Effector CD8-positive, alpha-beta T cell (primary cell): Measurements from ENCODE around the gene CDT1.
"Not testable (repeated sequence)": the region's sequence is repeated elsewhere in the genome, so short reads cannot be mapped to it uniquely, and the experiment has no call there.

Source experiments
- DNase-seq: peaks from one replicate; lab custom pipeline; 2025; lab: John Stamatoyannopoulos, UW

The CDT1 gene

DNA sequence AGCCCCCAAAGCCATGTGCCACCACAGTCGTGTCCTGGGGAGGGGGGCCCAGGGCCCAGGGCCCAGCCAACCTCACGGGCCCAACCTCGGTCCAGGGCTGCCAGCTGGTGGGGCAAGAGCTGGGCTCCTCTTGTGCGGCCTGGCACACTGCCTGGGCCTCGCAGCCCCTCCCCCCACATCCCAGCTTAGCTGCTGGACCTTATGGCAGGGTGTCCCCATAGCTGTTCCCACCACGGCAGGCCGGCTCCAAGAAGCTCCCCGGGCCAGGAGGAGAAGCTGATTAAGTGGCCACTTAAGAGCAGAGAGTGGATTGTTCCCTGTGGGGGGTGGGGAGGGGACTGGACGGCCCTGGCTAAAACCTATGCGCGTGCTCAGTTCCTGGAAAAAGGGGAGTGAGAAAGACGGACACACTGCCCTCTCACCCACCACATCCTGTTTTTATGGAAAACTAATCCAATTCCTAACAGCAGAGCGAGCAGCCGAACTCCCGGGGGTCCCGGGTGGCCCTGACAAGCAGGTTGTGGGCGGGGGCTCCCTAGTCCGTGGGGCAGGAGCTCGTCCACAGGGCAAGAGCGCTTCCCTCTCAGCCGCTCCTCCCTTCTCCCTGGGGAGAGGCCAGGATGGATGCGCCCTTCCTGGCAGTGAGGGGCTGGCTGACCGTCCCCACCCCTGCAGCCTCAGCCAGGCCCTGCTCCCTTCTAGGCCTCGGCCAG lies 35.4 kb upstream of the CDT1 start:
- DNase-seq: no peak

DNA sequence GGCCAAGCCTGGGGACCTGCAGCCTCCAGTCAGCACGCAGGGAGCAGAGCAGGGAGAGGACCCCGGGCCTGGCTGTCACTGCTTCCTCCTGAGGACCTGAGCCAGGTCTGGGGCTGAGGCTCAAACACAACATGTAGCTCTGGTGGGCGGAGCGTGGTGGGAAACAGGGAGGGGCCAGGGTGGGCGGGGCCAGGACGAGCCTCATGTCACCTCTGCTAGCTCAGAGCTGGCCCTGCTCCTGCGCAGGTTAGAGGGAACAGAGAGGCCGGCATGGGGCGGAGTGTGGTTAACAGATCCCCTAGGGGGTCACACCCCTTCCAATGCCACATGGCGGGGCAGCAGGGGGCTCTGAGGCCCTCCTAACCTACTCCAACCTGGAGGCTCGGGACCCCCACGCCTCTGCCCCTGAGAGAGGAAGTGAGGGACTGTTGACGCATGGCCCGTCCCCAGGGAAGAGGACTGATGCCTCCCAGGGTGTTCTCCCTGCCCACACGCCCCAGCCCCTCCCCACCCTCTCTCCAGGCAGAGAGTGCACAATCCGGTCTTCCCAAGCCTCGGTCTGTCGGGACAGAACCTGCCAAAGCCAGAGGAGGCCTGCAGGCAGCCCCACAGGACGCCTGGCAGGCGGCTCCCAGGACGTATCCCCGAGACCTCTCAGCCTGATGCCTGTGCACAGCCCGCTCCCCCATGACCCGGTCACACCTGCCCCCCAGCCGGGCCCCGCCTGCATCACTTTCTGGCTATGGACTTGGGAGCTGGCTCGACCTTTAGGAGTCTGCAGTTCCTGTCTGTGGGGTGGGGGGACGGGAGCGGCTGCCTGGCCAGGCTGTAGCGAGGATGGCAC lies 33.8 kb upstream of the CDT1 start:
- DNase-seq: peak; percentile 24

DNA sequence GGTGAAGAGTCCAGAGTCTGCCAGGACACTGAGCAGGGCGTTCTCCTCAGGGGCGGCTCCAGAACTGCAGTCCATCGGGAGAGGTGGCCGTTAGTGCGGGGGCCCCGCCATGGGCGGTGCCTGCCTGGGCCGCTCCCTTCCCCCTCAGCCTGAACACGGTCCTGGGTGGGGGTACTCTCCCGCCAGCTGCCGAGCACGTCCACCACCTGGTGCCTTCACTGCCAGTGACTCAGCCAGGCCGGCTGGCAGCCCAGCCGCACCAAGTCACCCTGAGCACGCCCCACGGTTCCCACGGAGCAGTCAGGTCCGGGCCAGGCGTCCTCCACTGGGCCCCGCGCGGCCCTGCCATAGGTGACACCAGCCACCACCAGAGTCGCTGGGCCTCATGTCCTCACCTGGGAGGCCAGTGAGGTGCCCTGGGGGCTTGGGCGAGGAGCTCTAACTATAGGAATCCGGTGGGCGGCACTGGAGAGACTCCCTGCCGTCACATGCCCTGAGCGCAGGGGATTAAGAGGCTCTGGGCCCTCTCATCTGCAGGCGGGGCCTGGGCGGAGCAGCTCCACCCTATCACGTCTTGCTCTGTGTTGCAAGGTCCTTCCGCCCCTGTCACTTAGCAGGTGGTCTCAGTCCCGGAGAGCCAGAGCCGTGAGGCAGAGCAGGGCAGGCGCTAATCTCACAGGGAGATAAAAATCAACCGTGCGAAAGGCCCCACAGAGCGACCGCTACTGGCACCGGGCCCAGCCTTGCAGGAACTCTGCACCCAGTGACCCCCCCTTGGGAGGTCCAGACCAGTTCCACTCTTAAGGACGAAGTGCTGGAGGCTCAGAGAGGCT lies 32.9 kb upstream of the CDT1 start:
- peak; percentile 14 for DNase-seq

DNA sequence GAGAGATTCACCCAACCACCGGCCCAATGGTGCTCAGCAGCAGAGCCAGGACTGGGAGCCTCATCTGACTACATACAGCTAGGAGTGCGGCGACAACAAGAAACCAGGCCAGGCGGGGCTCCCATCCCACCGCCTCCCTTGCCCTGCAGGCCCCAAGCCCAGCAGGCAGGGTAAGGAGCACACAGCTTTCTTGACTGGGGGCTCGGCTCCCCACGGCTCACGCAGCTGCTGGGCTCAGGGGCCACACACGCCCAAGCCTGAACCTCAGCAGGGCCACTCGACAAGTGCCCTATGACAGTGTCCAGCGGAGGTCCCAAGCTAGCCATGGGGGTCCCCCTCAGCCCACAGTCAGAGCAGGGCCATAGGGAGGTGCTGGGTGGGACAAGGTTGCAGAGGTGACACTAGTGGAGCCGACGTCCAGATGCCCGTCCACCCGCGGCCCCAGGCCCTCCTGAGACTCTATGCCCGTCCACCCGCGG lies 32.3 kb upstream of the CDT1 start:
- no peak for DNase-seq

DNA sequence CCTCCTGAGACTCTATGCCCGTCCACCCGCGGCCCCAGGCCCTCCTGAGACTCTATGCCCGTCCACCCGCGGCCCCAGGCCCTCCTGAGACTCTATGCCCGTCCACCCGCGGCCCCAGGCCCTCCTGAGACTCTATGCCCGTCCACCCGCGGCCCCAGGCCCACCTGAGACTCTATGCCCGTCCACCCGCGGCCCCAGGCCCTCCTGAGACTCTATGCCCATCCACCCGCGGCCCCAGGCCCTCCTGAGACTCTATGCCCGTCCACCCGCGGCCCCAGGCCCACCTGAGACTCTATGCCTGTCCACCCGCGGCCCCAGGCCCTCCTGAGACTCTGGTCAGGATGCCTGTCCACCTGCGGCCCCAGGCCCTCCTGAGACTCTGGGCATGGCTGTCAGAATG lies 31.8 kb upstream of the CDT1 start:
- not testable (repeated sequence) for DNase-seq

DNA sequence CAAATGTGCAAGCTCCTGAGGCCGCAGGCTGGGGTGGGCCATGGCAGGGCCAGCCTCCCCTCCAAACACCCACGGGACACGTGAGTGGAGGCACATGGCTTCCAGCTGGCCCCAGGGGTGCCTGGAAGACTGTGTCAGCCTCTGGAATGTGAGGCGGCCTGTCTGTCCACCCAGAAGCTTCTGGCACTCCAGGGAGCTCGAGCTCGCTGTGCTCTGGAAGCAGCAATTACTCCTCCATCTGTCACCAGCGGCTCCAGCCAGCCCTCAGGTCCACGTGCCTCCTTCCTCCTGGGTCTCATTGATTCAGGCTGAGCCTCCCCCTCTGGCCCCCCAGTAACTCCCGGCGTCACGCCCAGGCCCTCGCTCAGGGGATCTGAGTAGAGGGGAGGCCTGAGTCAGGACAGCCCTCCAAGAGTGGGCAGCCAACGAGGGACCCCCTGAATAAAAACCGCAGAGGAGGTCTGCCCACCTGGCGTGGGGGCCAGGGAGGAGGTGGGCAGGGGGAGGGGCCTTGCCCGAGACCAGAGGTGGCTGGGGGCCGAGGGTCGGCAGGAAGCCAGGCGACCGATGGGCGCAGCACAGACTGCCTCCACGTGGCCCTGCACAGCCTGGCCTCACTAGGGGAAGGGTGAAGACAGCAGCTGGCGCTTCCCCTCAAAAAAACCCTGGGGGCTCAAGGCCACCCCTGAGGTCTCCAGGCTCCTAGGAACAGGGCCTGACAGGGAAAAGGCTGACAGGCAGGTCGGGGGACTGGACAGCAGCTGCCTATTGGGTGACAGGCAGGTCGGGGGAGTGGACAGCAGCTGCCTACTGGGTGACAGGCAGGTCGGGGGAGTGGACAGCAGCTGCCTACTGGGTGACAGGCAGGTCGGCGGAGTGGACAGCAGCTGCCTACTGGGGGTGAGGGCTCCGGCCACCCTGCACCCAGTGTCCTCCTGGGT lies 30.4 kb upstream of the CDT1 start:
- DNase-seq: no peak

DNA sequence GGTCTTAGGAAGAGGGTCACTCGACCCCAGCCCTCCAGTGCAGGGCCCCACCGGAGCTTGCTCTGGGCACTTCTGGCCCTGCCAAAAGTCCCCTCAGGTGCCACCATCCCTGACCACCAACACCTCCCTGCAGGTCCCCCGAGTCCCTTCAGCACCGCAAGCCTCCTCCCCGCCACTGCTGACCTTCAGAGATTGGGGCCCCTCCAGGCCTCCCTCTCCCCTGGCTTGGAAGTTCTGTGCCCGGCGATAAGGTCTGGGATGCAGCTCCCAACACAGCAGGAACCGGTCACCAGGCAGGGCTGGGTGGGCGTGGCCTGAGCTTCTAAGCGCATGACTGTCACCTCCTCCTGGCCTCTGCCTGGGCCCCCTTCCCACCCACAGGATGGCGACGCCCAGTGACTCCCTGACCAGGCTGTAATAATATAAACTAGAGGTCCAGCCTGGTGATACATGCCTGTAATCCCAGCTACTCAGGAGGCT lies 29.7 kb upstream of the CDT1 start:
- no peak for DNase-seq

DNA sequence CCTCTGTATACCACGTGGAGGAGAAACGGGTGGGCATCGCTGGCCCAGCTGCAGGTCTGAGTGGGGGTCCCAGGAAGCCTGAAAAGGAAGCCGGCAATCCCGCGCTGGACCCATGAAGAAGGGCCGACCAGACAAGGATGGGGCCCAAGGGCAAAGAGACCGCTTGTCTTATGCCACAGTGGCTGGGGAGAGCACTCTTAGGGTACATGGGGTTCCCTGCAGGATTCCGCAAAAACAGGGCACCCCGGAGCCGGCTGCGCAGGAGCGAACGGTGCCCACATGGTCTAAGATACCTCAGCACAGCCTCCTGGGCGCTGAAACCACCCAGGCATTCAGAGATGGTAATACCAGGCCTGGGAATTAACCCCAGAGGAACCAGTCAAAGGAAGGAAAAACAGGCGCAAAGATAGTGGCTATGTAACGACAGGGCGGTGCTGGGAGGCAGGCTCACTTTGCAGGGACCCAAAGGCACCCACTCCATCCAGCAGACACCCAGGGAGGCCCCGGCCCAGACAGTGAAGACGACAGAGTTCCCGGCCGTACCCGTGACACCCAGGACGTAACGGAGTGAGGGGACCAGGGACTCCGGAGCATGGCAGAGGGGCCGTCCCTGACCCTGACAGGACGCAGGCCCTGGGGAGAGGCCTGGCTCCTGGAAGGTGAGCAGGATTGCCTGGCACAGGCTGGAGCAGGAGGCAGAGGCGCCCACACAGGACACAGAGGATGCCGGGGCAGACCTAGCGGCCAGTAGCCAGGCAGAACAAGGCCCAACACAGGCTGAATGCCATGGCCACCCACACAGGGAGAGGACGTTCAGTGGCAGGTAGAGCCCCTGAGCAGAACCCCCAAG lies 28.8 kb upstream of the CDT1 start:
- DNase-seq: no peak

DNA sequence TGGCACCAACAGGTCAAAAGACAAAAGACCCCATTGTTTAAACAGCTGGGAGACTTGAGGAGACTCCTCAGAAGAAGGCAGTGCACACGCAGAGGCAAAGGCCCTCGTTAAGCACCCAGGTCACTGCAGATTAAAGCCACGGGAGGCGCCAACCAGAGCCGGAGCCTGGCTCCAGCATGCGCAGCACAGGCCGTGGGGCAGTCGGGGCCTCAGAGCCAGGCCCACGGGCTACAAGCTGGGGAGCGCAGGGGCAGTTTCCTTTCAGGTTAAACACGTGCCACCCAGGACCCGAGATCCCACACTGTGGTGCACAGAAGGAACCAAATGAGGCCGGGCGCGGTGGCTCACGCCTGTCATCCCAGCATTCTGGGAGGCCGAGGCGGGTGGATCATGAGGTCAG lies 27.8 kb upstream of the CDT1 start:
- DNase-seq: no peak

DNA sequence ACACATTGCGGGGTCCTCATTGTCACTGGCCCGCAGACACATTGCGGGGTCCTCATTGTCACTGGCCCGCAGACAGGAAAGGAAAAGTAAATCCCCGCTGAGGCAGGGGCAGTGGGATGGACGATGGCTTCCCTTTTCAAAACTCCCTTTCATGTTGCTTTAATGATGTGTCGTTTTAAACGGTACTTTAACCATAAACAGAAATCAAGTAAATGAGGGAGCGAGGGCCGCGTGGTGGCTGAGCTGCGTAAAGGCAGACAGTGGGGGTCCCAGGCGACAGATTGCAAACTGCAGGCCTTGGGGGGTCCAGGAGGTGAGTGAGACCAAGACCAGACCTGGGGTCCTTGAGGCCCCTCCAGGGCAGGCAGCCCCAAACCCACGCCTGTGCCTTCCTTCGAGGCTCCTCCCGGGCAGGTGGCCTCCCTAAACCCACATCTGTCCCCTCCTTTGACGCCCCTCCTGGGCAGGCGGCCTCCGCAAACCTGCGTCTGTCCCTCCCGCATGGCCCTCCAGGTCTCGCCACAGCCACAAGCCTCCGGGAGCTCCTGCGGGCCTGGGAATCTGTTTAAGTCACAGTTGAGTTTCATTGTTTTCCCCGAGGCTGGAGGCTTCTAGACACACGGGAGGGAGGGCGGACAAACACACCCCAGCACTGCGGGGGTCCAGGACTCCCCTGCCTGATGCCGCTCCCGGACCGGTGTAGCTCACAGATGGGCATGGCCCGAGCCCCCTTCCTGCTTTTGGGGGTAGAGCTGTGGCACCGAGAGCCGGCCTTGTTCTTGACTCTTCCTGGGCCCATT lies 25.9 kb upstream of the CDT1 start:
- DNase-seq: no peak

DNA sequence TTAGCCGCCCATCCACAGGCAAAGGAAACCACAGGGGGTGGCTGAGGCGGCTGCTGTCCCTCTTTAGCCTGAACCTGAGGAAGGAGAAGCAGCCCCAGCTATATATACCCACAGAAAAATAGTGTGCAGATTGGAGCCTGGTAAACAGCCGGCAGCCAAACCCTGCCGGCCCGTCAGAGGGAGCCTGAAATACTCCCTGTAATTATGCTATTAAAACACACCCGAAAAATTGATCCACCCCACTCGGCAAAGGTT lies 25.4 kb upstream of the CDT1 start:
- DNase-seq: no peak

DNA sequence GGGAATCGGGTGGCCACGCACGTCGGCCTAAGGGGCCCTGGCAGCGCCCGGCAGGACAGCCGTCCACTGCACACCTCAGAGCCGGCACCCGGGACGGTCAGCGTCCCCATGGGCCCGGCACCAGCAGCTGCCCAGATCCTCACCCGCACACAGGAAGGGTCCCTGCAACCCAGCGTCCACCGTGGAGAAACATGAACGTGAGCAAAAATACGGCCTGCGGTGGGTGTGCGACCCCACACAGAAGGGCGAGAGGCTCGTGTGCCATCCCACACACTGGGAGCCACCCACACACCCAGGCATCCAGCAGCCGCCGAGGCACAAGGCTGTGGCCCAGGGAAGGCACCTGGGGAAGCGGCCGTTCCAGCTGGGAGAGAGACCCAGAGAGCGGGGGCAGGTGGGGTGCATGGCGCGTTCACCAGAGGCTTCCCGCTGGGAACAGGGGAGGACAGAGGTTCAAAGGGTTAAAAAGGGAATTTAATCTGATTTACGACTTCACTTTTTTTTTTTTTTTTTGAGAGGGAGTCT lies 25.0 kb upstream of the CDT1 start:
- DNase-seq: no peak

DNA sequence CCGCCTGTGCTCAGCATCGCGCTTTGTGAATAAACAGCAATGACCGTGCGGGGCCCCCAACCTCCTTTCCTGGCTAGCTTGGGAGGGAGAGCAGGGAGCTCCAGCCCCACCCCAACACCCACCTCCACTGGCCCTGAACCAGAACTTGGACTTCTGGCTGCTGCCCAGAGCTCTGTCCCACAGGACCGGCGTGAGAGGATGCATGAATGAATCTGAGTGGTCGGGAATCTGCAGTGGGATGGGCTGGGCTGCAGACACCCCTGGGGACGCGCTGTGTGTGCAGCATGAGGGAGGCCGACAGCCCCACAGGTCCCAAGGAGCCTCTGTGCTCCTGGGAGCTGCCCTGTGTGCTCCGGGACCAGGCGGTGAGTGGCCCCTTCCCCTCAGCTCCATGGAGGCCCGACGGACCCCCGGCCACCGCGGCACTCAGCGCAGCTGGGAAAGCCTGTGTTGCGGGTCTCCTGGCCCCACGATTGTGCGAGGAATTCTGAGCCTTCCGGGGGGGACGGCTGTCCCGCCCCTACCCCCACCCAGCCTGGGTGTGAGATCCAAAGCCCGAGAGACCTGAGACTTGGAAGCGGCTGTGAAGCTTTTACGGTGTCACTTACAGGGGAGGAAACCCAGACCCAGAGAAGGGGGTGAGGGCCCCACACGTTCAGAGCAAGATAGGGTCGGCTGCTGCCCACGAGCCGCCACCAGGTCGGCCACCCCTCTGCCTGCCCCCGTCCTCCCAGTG lies 24.0 kb upstream of the CDT1 start:
- DNase-seq: no peak

DNA sequence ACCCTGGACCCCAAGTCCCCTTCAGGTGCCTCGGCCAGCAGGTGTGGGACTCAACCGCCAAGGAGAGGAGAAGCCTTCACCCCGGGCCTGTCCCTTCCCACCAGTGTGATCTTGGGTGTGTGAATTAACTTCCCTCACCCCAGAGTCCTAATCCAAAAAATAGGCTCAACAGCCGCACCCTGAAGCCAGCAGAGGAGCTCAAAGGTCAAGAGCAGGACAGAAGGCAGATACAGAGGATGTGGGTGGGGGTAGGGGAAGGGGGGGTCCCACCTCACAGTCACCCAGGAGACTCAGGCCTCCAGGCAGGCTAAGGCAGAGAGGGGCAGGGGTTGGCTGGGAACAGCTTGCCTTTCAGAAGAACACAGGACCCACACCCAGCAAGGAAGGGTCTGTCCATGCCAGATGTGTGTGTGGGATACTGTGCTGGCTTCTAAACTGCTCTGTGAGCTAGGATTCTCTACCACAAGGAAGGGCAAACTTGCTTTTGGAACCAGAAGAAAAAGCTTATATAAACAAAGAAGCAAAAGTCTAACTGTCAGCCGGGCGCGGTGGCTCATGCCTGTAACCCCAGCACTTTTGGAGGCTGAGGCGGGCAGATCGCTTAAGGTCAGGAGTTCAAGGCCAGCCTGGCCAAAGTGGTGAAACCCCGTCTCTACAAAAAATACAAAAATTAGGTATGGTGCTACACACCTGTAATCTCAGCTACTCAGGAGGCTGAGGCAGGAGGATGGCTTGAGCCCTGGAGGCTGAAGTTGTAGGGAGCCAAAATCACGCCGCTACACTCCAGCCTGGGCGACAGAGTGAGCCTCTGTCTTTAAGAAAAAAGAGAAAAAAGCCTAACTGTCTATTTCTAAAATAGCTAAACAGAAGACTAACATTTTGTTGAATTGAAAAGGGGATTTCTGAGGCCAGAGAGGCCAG lies 23.2 kb upstream of the CDT1 start:
- no peak for DNase-seq

DNA sequence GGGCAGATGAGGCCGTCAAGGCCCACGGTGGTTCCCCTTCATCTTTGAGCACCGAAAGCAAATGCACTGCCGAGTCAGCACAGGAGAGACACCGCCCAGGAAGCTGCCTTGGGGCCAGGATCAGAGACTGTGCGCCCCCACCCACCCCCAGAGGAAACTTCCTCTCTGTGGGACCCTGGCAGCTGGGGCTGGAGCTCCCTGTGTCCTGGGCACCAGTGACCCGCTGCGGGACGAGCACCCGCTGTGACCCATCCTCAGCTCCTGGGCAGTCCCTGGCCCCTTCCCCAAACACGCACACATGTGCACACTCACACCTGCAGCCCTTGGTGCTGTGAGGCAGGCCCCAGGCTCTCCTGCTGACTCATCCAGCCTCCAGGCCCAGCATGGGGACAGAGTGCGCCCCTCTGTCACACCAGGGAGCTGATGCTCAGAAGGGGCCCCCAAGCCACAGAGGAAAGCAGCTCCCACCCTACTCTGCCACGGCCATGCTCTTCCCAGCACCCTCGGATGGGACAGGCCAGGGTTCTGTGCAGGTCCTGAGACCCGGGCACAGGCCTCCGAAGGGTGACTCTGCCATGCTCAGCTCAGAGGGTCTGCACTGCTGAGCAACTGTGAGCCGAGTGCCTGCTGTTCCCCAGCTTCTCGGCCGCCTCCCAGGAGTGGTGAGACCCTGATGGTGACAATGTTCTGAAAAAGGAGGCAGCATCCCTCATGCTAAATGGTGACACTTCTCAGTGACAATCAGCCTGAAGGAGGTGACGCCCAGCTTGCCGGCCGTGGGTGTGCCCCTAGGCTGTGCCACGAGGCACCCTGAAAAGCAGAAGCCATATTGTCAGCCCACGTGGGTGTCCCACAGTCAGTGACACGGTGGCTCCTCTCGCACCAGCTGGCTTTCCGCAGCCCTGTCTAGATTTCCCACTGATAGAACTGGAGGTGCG lies 22.2 kb upstream of the CDT1 start:
- peak; percentile 22 for DNase-seq
